GM11168 (cell line): ENCODE data around the gene CALD1.

Experiments used
- in situ Hi-C: fragments of 300-500 bp; cut with MboI; formaldehyde crosslinking; loops from one replicate; pipeline ENCODE4 v1.12.0; 2022; ENCODE audit warnings: low sequenced_read_pairs; ENCODE audit not compliant: unreplicated experiment

CALD1 gene

GRCh38 chr7:134758981-134759380 is 20.5 kb upstream of the CALD1 start:
- in situ Hi-C loops: no loop called here

GRCh38 chr7:134761266-134761665 is 18.2 kb upstream of the CALD1 start:
- in situ Hi-C loops: no loop called here

- in situ Hi-C loops: no loop called here
Observed at GRCh38 chr7:134763960-134764359, 15.5 kb upstream of the CALD1 start.

GRCh38 chr7:134764365-134764764 is 15.1 kb upstream of the CALD1 start:
- in situ Hi-C loops: no loop called here

GRCh38 chr7:134766779-134767519 is 12.5 kb upstream of the CALD1 start:
- in situ Hi-C loops: no loop called here

- in situ Hi-C loops: no loop called here
Observed at GRCh38 chr7:134767520-134768168, 11.8 kb upstream of the CALD1 start.

GRCh38 chr7:134768243-134768642 is 11.2 kb upstream of the CALD1 start:
- in situ Hi-C loops: no loop called here

- in situ Hi-C loops: no loop called here
Observed at GRCh38 chr7:134770676-134771075, 8.8 kb upstream of the CALD1 start.

- in situ Hi-C loops: no loop called here
Observed at GRCh38 chr7:134771111-134771510, 8.3 kb upstream of the CALD1 start.

- in situ Hi-C loops: no loop called here
Observed at GRCh38 chr7:134771889-134772288, 7.5 kb upstream of the CALD1 start.

- in situ Hi-C loops: no loop called here
Observed at GRCh38 chr7:134772401-134772800, 7.0 kb upstream of the CALD1 start.

GRCh38 chr7:134773164-134773563 is 6.3 kb upstream of the CALD1 start:
- in situ Hi-C loops: no loop called here

GRCh38 chr7:134774119-134774518 is 5.3 kb upstream of the CALD1 start:
- in situ Hi-C loops: no loop called here

- in situ Hi-C loops: no loop called here
Observed at GRCh38 chr7:134777470-134777869, 2.0 kb upstream of the CALD1 start.

- in situ Hi-C loops: no loop called here
Observed at GRCh38 chr7:134777908-134778580, 1.4 kb upstream of the CALD1 start.

GRCh38 chr7:134779741-134780065 is 269 bp downstream of the CALD1 start:
- in situ Hi-C loops: no loop called here

- in situ Hi-C loops: no loop called here
Observed at GRCh38 chr7:134780166-134780828, 863 bp downstream of the CALD1 start.

GRCh38 chr7:134781171-134781570 is 1.7 kb downstream of the CALD1 start:
- in situ Hi-C loops: no loop called here

GRCh38 chr7:134782121-134782623 is 2.7 kb downstream of the CALD1 start:
- in situ Hi-C loops: no loop called here

GRCh38 chr7:134783294-134784069 is 4.0 kb downstream of the CALD1 start:
- in situ Hi-C loops: no loop called here
